ENCODE measurements around the gene NAXE. TPM values are rescaled to one million over a fixed set of nuclear protein-coding genes. Genes with fewer than 3 reads are reported as not detected.

The NAXE gene
- total RNA-seq, 1 donor from 2014 or later = 48.5 TPM

DNA sequence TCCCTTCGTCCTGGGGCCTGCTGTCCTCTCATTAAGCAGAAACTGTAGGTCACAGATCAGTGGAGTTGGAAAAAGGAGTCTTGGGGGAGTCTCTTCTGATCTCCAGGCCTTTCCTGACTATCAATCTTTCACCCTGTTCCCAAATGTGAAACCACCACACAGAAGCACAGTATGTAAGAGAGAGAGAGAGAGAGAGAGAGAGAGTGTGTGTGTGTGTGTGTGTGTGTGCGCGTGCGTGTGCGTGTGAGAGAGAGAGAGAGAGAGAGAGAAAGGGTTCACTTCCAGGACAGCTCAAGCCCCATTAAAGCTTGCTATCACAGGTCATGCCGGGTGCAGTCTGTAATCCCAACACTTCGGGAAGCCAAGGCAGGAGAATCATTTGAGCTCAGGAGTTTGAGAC lies 13.5 kb upstream of the NAXE start:
- Mint-ChIP-seq H3K4me1 (ENCODE audit: low read depth, unreplicated experiment) (peaks cover 3% of the 10 kb centered on the region), H3K9me3 (ENCODE audit: unreplicated experiment) (no peaks in the 10 kb centered on the region), H3K4me3 (ENCODE audit: unreplicated experiment) (no peak overlapping the region), H3K27ac (ENCODE audit: unreplicated experiment) (no peak overlapping the region), H3K36me3 (ENCODE audit: low read depth, unreplicated experiment) (no peaks in the 10 kb centered on the region), H3K27me3 (ENCODE audit: low read depth, unreplicated experiment) (peaks cover 30% of the 10 kb centered on the region)
- FAIRE-seq = no peak
- no peak for TF ChIP-seq EZH2 (IDR thresholded peaks at IDR 0.05; ENCODE audit: insufficient read depth, low read length)
- TF ChIP-seq, protein P1, sequence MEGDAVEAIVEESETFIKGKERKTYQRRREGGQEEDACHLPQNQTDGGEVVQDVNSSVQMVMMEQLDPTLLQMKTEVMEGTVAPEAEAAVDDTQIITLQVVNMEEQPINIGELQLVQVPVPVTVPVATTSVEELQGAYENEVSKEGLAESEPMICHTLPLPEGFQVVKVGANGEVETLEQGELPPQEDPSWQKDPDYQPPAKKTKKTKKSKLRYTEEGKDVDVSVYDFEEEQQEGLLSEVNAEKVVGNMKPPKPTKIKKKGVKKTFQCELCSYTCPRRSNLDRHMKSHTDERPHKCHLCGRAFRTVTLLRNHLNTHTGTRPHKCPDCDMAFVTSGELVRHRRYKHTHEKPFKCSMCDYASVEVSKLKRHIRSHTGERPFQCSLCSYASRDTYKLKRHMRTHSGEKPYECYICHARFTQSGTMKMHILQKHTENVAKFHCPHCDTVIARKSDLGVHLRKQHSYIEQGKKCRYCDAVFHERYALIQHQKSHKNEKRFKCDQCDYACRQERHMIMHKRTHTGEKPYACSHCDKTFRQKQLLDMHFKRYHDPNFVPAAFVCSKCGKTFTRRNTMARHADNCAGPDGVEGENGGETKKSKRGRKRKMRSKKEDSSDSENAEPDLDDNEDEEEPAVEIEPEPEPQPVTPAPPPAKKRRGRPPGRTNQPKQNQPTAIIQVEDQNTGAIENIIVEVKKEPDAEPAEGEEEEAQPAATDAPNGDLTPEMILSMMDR (IDR thresholded peaks at IDR 0.05; ENCODE audit: insufficient read depth, low read depth, low read length) = no peak
- no peaks in the 10 kb centered on the region for H3K36me3 ChIP-seq (ENCODE audit: insufficient read depth, low read length)
- no peak overlapping the region for H3K4me3 ChIP-seq (ENCODE audit: insufficient read depth, low read depth, low read length)
- H2AFZ ChIP-seq (ENCODE audit: low read depth, low read length) = no peak overlapping the region
- no peaks in the 10 kb centered on the region for H4K20me1 ChIP-seq (ENCODE audit: insufficient read depth, low read length)
- no peaks in the 10 kb centered on the region for H3K27me3 ChIP-seq (ENCODE audit: insufficient read depth, low read length)
- no peak overlapping the region for H3K27ac ChIP-seq (ENCODE audit: low read depth, low read length)
- H3K4me1 ChIP-seq (ENCODE audit: insufficient read depth, low read length) = no peaks in the 10 kb centered on the region
- H3K9ac ChIP-seq (ENCODE audit: low read length) = no peak overlapping the region
- DNase-seq (ENCODE audit: low read depth) = no peak
- no peaks in the 10 kb centered on the region for H3K79me2 ChIP-seq (ENCODE audit: insufficient read depth, low read length)
- H3K4me2 ChIP-seq (ENCODE audit: low read length) = no peak overlapping the region
- H3K9me3 ChIP-seq (ENCODE audit: insufficient read depth, low read depth, low read length) = no peaks in the 10 kb centered on the region

DNA sequence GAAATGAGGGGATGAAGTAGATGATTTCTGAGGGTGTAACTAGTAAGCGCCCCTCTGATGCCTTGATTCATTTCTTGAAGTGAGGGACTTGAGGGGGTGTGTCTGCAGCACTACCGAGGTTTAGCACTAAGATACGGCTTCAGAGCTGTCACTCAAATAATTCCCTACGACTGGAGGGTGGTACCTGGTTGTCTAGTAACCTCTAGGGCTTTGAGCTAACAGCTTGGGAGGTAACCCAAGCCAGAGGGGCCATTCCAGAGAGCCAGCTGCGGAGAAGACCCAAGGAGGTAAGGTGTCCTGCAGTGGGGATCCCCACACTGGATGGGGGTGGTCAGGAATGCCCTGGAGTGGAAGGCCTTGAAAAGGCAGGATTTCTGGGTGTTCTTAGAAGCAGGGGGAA lies 12.1 kb upstream of the NAXE start, which contains the start of gene TTC24:
Gene TTC24, plus strand, starts transcription at position 252 of the 400 bp plus-strand sequence. CDS start 1,642 bp downstream, outside the sequence.
- Histone ChIP-seq H3K27ac (ENCODE audit: low read depth, low read length) (no peak within 1 kb of the TSS), H2AFZ (ENCODE audit: low read depth, low read length) (no peak within 1 kb of the TSS), H3K4me1 (ENCODE audit: insufficient read depth, low read length) (no peaks in the 10 kb centered on the region), H4K20me1 (ENCODE audit: insufficient read depth, low read length) (no peaks in the 10 kb centered on the region), H3K9ac (ENCODE audit: low read length) (no peak within 1 kb of the TSS), H3K4me2 (ENCODE audit: low read length) (no peak within 1 kb of the TSS), H3K36me3 (ENCODE audit: insufficient read depth, low read length) (no peaks in the 10 kb centered on the region), H3K27me3 (ENCODE audit: insufficient read depth, low read length) (no peaks in the 10 kb centered on the region), H3K9me3 (ENCODE audit: insufficient read depth, low read depth, low read length) (no peaks in the 10 kb centered on the region), H3K4me3 (ENCODE audit: insufficient read depth, low read depth, low read length) (no peak within 1 kb of the TSS), H3K79me2 (ENCODE audit: insufficient read depth, low read length) (no peaks in the 10 kb centered on the region)
- H3K4me1 Mint-ChIP-seq (ENCODE audit: low read depth, unreplicated experiment) = peaks cover 3% of the 10 kb centered on the region
- H3K27ac Mint-ChIP-seq (ENCODE audit: unreplicated experiment) = no peak within 1 kb of the TSS
- no peaks in the 10 kb centered on the region for H3K9me3 Mint-ChIP-seq (ENCODE audit: unreplicated experiment)
- no peaks in the 10 kb centered on the region for H3K36me3 Mint-ChIP-seq (ENCODE audit: low read depth, unreplicated experiment)
- DNase-seq (ENCODE audit: low read depth) = no peak
- no peak within 1 kb of the TSS for H3K4me3 Mint-ChIP-seq (ENCODE audit: unreplicated experiment)
- TF ChIP-seq, protein P1 (IDR thresholded peaks at IDR 0.05; ENCODE audit: insufficient read depth, low read depth, low read length) = no peak
- TF ChIP-seq EZH2 (IDR thresholded peaks at IDR 0.05; ENCODE audit: insufficient read depth, low read length) = no peak
- peaks cover 29% of the 10 kb centered on the region for H3K27me3 Mint-ChIP-seq (ENCODE audit: low read depth, unreplicated experiment)
- no peak for FAIRE-seq

DNA sequence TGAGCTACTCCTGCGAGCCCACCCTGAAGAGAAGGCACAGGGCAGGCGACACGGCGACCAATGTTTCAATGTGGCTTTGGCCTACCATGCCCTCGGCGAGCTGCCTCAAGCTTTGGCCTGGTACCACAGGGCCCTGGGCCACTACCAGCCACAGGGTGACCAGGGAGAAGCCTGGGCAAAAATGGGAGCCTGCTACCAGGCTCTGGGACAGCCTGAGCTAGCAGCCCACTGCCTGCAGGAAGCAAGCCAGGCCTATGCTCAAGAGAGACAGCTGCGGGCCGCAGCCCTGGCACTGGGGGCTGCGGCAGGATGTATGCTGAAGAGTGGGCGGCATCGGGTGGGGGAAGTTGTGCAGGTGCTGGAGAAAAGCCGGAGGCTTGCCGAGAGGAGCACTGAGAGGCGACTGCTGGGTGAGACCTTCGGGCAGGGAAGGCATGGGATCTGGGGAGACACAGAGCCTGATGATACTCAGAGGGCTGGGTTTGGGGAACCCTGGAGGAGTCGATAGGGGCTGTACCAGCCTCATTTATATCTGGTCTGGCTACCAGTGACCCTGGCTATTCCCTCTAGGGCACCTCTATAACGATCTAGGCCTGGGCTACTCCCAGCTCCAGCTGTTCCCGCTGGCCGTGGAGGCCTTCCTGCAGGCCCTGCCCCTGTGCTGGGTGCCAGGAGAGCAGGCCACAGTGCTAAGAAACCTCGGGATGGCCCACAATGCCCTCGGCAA lies 9.8 kb upstream of the NAXE start:
- Histone ChIP-seq H3K9ac (ENCODE audit: low read length) (no peak overlapping the region), H4K20me1 (ENCODE audit: insufficient read depth, low read length) (no peaks in the 10 kb centered on the region), H3K27me3 (ENCODE audit: insufficient read depth, low read length) (no peaks in the 10 kb centered on the region), H3K4me2 (ENCODE audit: low read length) (no peak overlapping the region), H2AFZ (ENCODE audit: low read depth, low read length) (no peak overlapping the region), H3K36me3 (ENCODE audit: insufficient read depth, low read length) (no peaks in the 10 kb centered on the region), H3K4me3 (ENCODE audit: insufficient read depth, low read depth, low read length) (no peak overlapping the region), H3K9me3 (ENCODE audit: insufficient read depth, low read depth, low read length) (no peaks in the 10 kb centered on the region), H3K4me1 (ENCODE audit: insufficient read depth, low read length) (no peaks in the 10 kb centered on the region), H3K27ac (ENCODE audit: low read depth, low read length) (no peak overlapping the region), H3K79me2 (ENCODE audit: insufficient read depth, low read length) (no peaks in the 10 kb centered on the region)
- H3K36me3 Mint-ChIP-seq (ENCODE audit: low read depth, unreplicated experiment) = no peaks in the 10 kb centered on the region
- FAIRE-seq (no peak), DNase-seq (ENCODE audit: low read depth) (no peak)
- peaks cover 3% of the 10 kb centered on the region for H3K4me1 Mint-ChIP-seq (ENCODE audit: low read depth, unreplicated experiment)
- no peak overlapping the region for H3K27ac Mint-ChIP-seq (ENCODE audit: unreplicated experiment)
- peaks cover 26% of the 10 kb centered on the region for H3K27me3 Mint-ChIP-seq (ENCODE audit: low read depth, unreplicated experiment)
- no peaks in the 10 kb centered on the region for H3K9me3 Mint-ChIP-seq (ENCODE audit: unreplicated experiment)
- no peak for TF ChIP-seq EZH2 (IDR thresholded peaks at IDR 0.05; ENCODE audit: insufficient read depth, low read length)
- TF ChIP-seq, protein P1 (IDR thresholded peaks at IDR 0.05; ENCODE audit: insufficient read depth, low read depth, low read length) = no peak
- peak overlapping the region; percentile 68 for H3K4me3 Mint-ChIP-seq (ENCODE audit: unreplicated experiment)
